ENCODE measurements around the gene JADE1. TPM values are rescaled to one million over a fixed set of nuclear protein-coding genes. Genes with fewer than 3 reads are reported as not detected.

Gene JADE1
- total RNA-seq, 1 experiment from 2014 or later = 192 TPM

- no peaks in the 10 kb centered on the region for H3K27me3 Mint-ChIP-seq (ENCODE audit: low read depth)
- no peak overlapping the region for H3K4me3 Mint-ChIP-seq
- H2BK12ac ChIP-seq (ENCODE audit: insufficient read length, low read depth, low read length) = no peak overlapping the region
- H2BK20ac ChIP-seq (ENCODE audit: low read depth, low read length, poor library complexity, severe bottlenecking) = no peak overlapping the region
- no peak overlapping the region for H2AK5ac ChIP-seq (ENCODE audit: insufficient read length, low read length)
- WGBS (ENCODE audit: extremely low coverage, insufficient read length, low lambda C conversion rate) = no CpG with 5 or more reads among the region's 3 CpGs
- no peak overlapping the region for H3K27ac ChIP-seq (ENCODE audit: insufficient read length, low read depth, low read length)
- DNase-seq = no peak
- no peak overlapping the region for H3T11ph ChIP-seq (ENCODE audit: low read length)
- TF ChIP-seq CTCF (conservative IDR thresholded peaks at IDR 0.05) = no peak
- no peaks in the 10 kb centered on the region for H4K20me1 ChIP-seq (ENCODE audit: control insufficient read depth, insufficient read depth, insufficient read length)
- H3K79me1 ChIP-seq (ENCODE audit: insufficient read depth, low read depth, low read length, poor library complexity, severe bottlenecking) = no peaks in the 10 kb centered on the region
- no peak overlapping the region for H2BK120ac ChIP-seq (ENCODE audit: low read depth, low read length, poor library complexity, severe bottlenecking)
- no peak overlapping the region for H3K56ac ChIP-seq (ENCODE audit: insufficient read length, low read depth, low read length)
- no peak overlapping the region for H3K18ac ChIP-seq (ENCODE audit: insufficient read length, low read depth, low read length)
- H3K4me1 Mint-ChIP-seq = peaks cover 16 to 30% of the 10 kb centered on the region in 2 experiments
- no peak overlapping the region for H3K9ac ChIP-seq (ENCODE audit: extremely low read depth, insufficient read length, low read length)
- H2BK15ac ChIP-seq (ENCODE audit: low read depth, low read length) = no peak overlapping the region
- H3K9me3 ChIP-seq (ENCODE audit: control insufficient read depth, low read depth, low read length) = no peaks in the 10 kb centered on the region
- H3K4me1 ChIP-seq (ENCODE audit: insufficient read depth, low read length) = 0 out of 2 replicates have a peak, but pooled peaks cover 3% of the 10 kb centered on the region
- H3K14ac ChIP-seq (ENCODE audit: insufficient read depth, low read length) = no peak overlapping the region
- no peak overlapping the region for H2BK5ac ChIP-seq (ENCODE audit: insufficient read length, low read length)
- no peak overlapping the region for H4K91ac ChIP-seq (ENCODE audit: insufficient read length, low read depth, low read length)
- no peak overlapping the region for H3K27ac Mint-ChIP-seq
- H3K23ac ChIP-seq (ENCODE audit: insufficient read length, low read depth, low read length) = no peak overlapping the region
- no peak overlapping the region for H3K4ac ChIP-seq (ENCODE audit: low read depth, low read length)
- no peak overlapping the region for H3K4me2 ChIP-seq (ENCODE audit: insufficient read depth, insufficient read length, low read length)
- no peaks in the 10 kb centered on the region for H3K79me2 ChIP-seq (ENCODE audit: insufficient read depth, low read length)
- H2AFZ ChIP-seq (ENCODE audit: low read length) = no peak overlapping the region
- no peaks in the 10 kb centered on the region for H3K23me2 ChIP-seq (ENCODE audit: insufficient read length, low read depth, low read length, poor library complexity, severe bottlenecking)
- H3K36me3 Mint-ChIP-seq (ENCODE audit: insufficient read depth in 1 of 3, low read depth in 3 of 3) = peaks cover 0 to 12% (median 6%) of the 10 kb centered on the region in 3 experiments; a peak in 4 of 7 replicates
- H4K5ac ChIP-seq (ENCODE audit: insufficient read length, low read depth, low read length) = no peak overlapping the region
- no peaks in the 10 kb centered on the region for H3K27me3 ChIP-seq (ENCODE audit: insufficient read depth, low read length)
- H4K8ac ChIP-seq (replicated peaks; ENCODE audit: insufficient read length, low read depth, low read length) = no peak overlapping the region
- H3K9me3 Mint-ChIP-seq = peaks cover 7 to 18% of the 10 kb centered on the region in 2 experiments
These were observed 32.7 kb upstream of the JADE1 start for GRCh38 chr4:128776794-128777216.

Data from H9 (cell line).